ES-I3 (cell line): Measurements from ENCODE around the gene DCPS.

Experiments used
- H3K36me3 ChIP-seq: 2 replicates; pipeline ENCODE4 v1.6.1; 2013; ENCODE audit warnings: mild to moderate bottlenecking, low read length, control low read depth, moderate library complexity; ENCODE audit not compliant: insufficient read depth
- H3K4me1 ChIP-seq: 2 replicates; pipeline ENCODE4 v1.6.1; 2013; ENCODE audit warnings: mild to moderate bottlenecking, control low read depth, low read length; ENCODE audit not compliant: insufficient read depth
- H3K9ac ChIP-seq: 2 replicates; pipeline ENCODE4 v1.6.1; 2013; ENCODE audit warnings: low read depth, mild to moderate bottlenecking, low read length, moderate library complexity
- H3K9me3 ChIP-seq: 2 replicates; pipeline ENCODE4 v1.6.1; 2013; ENCODE audit warnings: mild to moderate bottlenecking, low read length, moderate library complexity; ENCODE audit not compliant: control insufficient read depth, insufficient read depth

DCPS gene

DNA sequence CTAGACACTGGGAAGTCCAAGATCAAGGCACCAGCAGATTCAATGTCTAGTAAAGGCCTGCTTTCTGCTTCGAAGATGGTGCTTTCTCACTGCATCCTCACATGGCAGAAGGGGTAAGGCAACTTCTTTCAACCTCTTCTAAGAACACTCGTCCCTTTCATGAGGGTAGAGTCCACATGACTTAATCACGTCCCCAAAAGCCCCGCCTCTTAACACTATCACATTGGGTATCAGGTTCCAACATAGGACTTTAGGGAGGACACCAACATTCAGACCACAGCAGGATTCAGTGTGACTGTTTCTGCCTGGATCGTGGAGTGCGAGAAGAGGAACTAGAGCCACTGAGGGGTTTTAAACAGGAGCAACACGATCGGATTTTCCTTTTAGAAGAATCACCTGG is 24.7 kb upstream of the DCPS start:
- Histone ChIP-seq H3K9me3 (no peaks in the 10 kb centered on the region), H3K36me3 (peaks cover 13% of the 10 kb centered on the region), H3K9ac (no peak overlapping the region), H3K4me1 (no peaks in the 10 kb centered on the region)

DNA sequence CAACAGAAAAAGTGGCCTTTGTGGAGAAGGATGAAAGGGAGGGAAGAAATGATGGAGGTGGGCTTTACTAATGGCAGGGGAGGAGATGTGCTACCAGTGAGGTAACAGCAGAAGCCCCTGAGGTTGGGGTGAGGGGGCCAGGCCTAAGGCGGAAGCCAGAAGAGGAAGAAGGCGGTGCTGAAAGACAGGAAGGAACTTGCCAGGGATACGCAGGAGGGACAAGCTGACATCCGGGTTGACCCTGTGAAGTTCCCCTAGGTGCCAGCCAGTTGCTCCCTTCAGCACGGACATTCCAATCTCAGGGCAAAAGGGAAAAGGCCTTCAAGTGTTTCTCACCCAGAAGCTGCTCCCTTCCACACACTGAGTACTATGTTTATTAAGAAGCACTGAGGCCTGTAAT is 23.3 kb upstream of the DCPS start:
- Histone ChIP-seq H3K9ac (no peak overlapping the region), H3K36me3 (peaks cover under 1% of the 10 kb centered on the region), H3K9me3 (no peaks in the 10 kb centered on the region), H3K4me1 (no peaks in the 10 kb centered on the region)

DNA sequence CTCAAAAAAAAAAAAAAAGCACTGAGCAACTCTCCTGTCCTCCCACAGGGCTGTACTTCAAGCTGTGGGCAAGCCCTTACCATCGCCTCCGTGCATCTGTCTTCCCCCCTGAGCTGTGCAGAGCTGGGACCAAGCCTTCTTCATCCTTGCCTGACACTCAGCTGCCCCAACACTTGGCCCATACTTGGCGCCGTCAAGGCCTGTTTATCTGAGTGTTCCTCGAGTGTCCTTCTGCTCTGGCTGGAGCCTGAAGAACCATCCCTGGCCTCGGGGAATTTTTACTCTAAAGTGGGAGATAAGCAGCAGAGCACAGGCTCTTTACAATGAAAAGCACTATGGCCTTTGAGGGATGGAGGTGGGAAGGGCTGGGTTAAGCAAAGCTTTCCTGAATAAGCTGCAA is 22.6 kb upstream of the DCPS start:
- no peaks in the 10 kb centered on the region for H3K4me1 ChIP-seq
- H3K9me3 ChIP-seq, result no peaks in the 10 kb centered on the region

DNA sequence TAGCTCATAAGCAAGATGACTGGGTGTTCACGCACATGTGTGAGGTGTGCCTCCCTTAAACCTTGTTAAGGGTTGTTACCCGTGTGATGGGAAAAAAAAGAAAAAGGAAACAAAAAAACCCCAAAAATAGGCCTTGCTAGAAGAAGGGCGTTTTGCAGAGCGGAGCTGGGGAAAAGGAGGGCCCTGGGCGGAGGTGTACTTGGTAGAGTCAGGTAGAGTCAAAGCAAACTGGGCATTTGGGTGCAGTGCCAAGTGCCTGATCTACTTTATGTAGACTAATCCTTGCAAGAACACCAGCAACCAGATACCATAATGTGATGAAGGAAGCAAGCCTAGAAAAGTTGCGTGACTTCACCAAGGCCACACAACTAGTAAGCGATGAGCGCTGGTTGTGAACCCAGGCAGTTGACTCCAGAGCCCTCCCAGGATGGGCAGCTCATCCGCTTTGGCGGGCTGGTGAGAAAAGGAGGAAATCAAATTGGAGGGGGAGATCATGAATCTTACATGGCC is 22.1 kb upstream of the DCPS start:
- Histone ChIP-seq H3K4me1 (no peaks in the 10 kb centered on the region), H3K9ac (no peak overlapping the region), H3K9me3 (no peaks in the 10 kb centered on the region), H3K36me3 (no peaks in the 10 kb centered on the region; the same call in none of the 2 replicates)

More for the DNA sequence above, 22.6 kb upstream of the DCPS start:
- Histone ChIP-seq H3K36me3 (no peaks in the 10 kb centered on the region; the same call in none of the 2 replicates), H3K9ac (no peak overlapping the region)

DNA sequence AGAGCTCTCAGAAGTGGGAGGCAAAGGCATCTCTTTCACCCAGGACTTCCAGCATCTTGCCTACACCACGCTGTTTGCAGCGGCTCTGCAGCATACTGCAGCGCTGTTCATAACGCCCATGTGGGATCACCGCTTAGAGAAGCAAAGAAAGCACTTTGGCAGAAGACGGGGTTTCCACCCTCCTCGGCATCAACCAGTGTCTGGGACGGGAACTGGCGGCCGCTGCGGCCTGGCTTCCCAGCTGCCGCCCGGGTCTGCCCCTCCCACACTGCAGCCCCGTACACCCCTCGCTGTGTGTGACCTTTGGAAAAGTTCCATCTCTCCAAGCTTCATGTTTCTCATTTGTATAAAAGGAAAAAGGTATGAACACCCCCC is 21.5 kb upstream of the DCPS start:
- Histone ChIP-seq H3K4me1 (no peaks in the 10 kb centered on the region), H3K9ac (peak overlapping the region; percentile 75; the same call in 1 of the 2 replicates), H3K9me3 (no peaks in the 10 kb centered on the region), H3K36me3 (no peaks in the 10 kb centered on the region; the same call in 1 of the 2 replicates)

DNA sequence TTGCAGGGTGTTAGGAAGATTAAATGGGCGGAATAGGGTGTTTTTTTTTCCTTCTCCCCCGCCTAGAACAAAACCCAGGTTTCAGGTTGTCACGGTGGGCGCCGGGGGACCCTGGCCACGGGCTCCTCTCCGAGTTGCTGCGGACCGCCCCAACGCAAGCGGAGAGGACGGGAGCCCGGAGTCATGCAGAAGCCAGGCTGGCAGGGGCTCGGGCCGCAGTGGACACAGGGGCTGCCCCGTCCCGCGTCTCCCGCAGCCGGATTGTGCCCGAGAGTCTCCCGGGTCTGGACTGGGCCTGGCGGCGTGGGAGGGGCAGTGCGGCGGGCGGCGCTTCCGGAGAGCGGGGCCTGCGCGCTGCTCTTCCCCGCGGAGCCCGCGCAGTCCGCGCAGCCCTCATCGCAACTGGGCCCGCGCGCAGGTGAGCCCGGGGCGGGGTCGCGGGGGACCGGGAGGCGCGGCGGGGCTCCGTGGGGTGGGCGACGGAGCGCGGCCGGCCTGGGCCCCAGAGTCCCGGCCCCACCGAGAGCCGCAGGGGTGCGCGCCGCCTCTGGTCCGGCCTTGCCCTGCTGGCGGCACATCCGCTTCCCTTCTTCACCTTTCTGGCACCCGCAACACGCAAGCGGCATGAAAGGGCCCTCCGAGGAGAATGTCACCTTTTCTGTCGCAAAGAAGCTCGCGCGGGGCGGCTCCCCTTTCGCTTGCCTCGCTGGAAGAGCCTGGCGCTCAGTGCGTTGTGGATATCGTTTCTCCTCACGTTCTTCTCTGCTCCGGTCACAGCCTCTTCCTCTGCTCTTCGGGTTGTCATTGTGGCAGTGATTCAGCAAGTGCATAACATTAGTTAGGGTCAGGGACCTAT is 20.9 kb upstream of the DCPS start, which contains the start of gene TIRAP:
Gene TIRAP (plus strand): TSS at position 358 of the 856 bp plus-strand sequence. CDS start 7,802 bp downstream, outside the sequence.
- Histone ChIP-seq H3K4me1 (no peaks in the 10 kb centered on the region), H3K9me3 (no peaks in the 10 kb centered on the region), H3K9ac (peak within 1 kb of the TSS; percentile 75), H3K36me3 (no peaks in the 10 kb centered on the region)

DNA sequence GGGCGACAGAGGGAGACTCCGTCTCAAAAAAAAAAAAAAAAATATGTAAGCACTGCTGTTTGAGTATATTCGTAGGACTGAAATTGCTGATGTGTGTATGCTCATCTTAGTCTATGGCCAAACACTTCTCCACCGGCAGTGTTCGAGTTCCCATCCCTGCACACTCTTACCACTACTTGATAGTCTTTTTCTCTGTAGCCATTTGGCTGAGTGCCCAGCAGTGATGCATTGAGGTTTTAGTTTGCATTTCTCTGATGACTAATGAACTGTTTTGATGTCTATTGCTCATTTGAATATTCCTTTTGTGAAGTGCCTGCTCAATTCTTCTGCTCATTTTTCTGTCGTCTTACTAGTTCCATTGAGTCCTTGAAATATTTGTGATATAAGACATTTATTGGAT is 19.0 kb upstream of the DCPS start:
- no peaks in the 10 kb centered on the region for H3K4me1 ChIP-seq
- H3K9me3 ChIP-seq, result no peaks in the 10 kb centered on the region
- H3K9ac ChIP-seq, result no peak overlapping the region
- H3K36me3 ChIP-seq, result no peaks in the 10 kb centered on the region

DNA sequence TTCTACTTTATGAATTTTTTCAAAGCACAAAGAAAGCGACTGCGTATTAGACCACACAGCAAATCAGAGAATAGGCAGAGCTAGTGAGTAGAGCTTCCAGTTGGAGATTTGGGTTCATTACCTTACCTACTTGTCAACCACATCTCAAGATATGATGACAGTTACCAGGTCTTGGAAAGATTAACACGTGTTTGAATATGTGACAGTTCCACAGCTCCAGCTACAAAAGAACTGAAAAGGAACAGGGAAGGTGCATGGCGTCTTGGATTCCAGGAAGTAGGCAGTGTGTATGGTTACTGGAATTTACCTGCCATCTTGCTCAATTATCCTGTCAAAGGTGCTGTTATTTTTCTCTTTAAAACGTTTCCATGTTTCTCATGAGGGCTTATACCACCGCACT is 15.6 kb upstream of the DCPS start:
- Histone ChIP-seq H3K9me3 (no peaks in the 10 kb centered on the region), H3K4me1 (no peaks in the 10 kb centered on the region), H3K9ac (no peak overlapping the region), H3K36me3 (no peaks in the 10 kb centered on the region; the same call in 1 of the 2 replicates)

DNA sequence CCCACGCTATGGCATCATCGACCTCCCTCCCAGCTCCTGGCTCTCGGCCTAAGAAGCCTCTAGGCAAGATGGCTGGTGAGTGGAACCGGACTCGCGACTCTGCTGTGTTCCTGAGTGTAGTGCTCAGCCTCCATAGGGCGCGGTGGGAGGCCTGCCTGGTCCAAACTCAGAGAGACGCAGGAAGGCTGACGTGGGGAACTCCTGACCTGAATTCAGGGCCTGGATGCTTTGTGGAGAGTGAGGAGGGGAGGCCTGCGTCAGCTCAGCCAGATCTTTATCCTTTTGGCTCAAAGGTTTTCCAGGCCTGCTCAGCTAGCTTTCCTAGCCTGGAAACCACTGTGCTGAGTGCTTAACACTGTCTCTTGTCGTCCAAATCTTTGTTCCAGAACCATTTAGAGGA is 13.0 kb upstream of the DCPS start:
- Histone ChIP-seq H3K36me3 (no peaks in the 10 kb centered on the region; the same call in 1 of the 2 replicates), H3K9ac (no peak overlapping the region), H3K9me3 (no peaks in the 10 kb centered on the region)

DNA sequence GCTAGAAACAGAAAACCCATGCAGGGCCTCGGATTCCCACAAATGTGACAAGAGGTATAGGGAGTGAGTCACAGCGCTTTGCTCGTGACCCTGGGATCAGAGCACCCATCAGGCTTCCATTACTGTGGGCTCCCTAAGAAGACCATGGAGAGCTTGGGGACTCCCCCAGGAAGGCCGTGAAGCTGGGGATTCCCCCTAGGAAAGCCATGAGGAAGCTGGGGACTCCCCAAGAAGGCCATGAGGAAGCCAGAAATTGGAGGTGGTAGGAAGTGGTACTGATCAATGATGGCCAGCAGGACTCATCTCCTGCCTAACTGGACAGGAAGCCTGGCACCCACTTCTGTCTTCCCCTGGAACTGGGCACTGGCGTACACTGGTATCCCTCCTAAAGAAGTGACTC is 10.1 kb upstream of the DCPS start:
- Histone ChIP-seq H3K36me3 (no peaks in the 10 kb centered on the region; the same call in 1 of the 2 replicates), H3K4me1 (no peaks in the 10 kb centered on the region), H3K9ac (no peak overlapping the region), H3K9me3 (no peaks in the 10 kb centered on the region)

More for the DNA sequence above, 13.0 kb upstream of the DCPS start:
- H3K4me1 ChIP-seq, result no peaks in the 10 kb centered on the region

DNA sequence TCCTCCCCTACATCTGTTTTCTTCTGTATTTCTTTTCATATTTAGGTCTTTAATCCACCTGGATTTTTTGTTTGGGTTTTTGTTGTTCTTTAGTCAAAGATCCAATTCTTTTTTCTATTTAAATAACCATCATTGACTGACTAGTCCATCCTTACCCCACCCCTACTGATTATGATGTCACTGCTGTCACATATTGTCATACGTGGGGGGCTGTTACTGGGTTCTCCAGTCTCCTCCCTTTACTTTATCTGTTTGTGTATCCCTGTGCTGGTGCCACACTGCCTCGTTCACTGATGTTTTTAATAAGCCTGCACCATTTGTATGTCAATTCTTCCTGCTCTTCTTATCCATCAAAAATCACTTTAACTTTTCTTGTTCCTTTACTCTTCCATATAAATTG is 6.9 kb upstream of the DCPS start:
- no peaks in the 10 kb centered on the region; the same call in 1 of the 2 replicates for H3K36me3 ChIP-seq
- no peaks in the 10 kb centered on the region for H3K4me1 ChIP-seq
- H3K9me3 ChIP-seq, result no peaks in the 10 kb centered on the region
- no peak overlapping the region for H3K9ac ChIP-seq

DNA sequence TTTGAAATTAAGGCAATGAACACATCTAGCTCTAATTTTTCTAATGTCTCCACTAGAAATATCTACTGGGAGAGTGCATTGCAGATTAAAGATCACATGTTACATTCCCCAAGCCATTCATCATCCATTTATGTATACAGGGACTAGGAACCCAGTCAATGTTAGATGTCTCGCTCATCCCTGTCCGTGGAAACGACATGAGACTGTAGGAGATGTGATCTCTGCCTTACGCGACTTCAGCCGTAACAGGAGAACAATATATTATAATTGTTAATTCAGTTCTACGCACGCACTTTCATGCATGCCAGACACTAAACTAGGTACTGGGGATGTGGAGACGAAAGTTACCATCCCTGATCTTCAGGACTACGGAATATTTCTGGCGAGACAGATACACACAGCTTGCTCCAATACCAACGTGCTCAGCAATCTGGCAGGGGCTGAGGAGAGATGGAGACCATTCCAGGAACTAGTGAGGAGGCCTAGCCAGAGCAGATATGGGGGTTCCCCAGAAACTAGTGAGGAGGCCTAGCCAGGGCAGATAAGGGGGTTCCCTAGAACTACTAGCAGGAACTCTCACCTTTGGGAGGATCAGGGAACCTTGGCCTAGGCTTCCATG is 706 bp downstream of the DCPS start:
- H3K4me1 ChIP-seq, result no peaks in the 10 kb centered on the region; the same call in 1 of the 2 replicates
- no peaks in the 10 kb centered on the region for H3K36me3 ChIP-seq
- no peaks in the 10 kb centered on the region for H3K9me3 ChIP-seq

DNA sequence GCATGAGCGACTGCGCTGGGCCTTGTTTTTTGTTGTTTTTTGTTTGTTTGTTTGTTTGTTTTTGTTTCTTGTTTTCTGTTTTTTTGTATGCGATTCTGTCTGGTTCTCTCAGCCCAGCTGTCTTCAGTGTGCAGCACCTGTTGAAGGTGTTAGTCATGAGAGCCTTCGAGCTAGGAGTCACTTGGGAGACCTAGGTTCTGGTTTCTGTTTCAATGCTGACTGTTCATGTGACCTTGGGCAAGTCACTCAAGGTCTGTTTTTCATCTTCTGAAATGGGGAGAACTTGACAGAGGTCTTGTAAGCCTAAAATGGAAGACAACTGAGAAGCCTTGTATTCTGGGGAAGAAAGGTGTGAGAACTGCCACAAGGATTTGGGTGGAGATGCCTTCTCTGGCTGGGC is 1.8 kb downstream of the DCPS start:
- H3K4me1 ChIP-seq, result peaks cover 1% of the 10 kb centered on the region; the same call in 1 of the 2 replicates

More for the DNA sequence above, 706 bp downstream of the DCPS start:
- H3K9ac ChIP-seq, result peak overlapping the region; percentile 86

DNA sequence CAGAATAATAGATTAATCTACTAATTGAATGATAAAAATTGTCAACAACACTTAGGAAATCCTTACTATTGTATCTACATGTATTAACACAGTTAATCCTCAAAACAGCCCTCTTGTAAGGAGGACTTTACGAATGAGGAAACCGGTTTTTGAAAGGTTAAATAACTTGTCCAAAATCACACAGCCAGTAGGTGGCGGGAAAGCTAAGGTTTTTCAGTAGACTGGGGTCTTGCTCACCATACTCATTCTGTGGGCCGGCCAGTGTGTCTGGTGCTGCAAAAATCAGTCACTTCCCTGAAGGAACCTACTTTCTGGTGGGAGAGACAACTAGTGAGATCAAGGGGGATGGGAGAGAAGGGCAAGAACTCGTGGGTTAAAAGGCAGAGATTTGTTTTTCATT is 3.8 kb downstream of the DCPS start:
- Histone ChIP-seq H3K9me3 (no peaks in the 10 kb centered on the region), H3K36me3 (no peaks in the 10 kb centered on the region), H3K4me1 (peaks cover 4% of the 10 kb centered on the region; the same call in 1 of the 2 replicates), H3K9ac (no peak overlapping the region)

More for the DNA sequence above, 1.8 kb downstream of the DCPS start:
- Histone ChIP-seq H3K9ac (no peak overlapping the region), H3K36me3 (no peaks in the 10 kb centered on the region), H3K9me3 (no peaks in the 10 kb centered on the region)
